D341Med (cell line): Measurements from ENCODE around the gene GRAMD1B.

Experiments used
- DNase-seq: peaks from one replicate; pipeline ENCODE4 v3.0.0; 2012; ENCODE audit warnings: low spot score

The GRAMD1B gene

DNA sequence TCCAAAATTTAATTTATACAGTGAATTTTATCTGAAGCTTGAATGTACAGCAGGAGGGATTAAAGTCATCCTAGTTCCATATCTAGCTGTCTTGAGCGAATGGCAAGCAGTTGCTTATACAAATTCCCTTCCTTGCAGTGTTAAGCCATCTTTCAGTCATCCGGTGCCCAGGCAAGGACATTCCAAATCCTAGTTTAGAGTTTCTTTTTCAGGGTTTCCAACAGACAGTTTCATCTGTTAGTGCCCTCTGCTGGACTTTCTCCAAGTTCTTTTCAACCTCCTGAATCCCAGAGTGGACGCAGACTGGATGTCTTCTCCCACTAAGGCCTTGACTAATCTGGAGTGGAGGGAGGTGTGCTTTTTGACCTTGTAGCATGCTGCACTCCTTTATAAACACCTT lies 45.4 kb downstream of the GRAMD1B start:
- DNase-seq = no peak

GRCh38 chr11:123477205-123477907 lies 47.3 kb downstream of the GRAMD1B start:
- DNase-seq = no peak

DNA sequence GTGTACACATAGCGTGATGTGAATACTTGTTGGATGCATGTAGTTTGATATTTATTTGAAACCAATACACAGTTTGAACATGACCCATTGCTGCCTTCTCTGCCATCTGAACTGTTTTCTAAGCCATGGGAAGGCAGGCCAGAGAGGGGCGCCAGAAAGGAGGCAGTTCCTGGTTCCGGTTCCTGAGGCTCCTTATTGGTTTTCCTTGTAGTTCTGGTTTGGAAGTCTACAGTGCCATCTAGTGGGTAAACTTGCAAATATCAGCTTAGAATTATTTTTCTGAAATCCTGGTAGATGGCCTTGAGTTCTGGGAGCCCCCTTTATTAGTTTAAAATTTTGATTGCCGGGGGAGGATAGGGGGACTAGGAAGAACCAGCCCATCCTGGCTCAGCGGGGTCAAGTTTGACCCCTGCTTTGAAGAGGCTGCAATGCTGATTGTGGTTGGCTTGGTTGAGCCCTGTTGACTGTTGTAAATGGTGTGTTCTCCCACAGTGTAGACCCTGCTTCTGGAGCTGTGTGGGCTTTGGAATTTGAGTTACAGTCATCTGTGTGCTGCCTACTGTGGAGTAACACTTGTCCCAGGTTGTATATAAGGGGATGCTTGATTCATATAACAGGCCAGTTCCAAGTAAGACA lies 48.4 kb downstream of the GRAMD1B start:
- peak; percentile 77 for DNase-seq

DNA sequence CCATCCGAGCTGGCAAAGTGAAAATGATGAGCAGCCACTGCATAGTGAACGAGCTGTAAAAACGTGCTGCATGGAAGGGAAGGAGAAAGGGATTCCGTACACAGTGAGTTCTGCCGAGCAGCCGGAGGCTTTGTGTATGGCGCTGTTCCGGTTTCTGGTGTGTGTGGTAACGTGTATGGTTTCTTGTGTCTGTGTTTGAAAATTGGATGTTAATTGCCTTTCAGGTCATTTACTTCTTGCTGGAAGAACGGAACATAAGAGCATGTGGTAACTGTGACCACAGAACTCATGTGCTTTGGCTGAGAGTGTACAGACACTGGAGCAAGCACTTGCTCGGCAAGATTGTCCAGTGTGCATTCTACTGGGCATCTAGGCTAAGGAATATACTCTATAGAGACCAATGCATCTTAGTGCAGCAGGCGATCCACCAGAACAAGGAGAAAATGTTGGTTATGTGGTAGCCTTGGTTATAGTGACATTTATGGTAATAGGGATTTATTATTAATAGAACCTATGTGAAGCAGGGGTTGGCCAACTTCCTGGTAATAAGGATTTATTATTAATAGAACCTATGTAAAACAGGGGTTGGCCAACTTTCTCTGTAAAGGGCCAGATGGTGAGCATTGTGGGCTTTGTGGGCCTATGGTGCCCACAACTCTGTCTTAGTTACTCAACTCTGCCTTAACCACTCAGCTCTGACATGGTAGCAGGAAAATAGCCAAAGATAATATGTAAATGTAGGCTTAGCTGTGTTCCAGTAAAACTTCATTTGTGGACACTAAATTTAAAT lies 49.2 kb downstream of the GRAMD1B start:
- DNase-seq = no peak

GRCh38 chr11:123480290-123480815 lies 50.3 kb downstream of the GRAMD1B start:
- no peak for DNase-seq

- DNase-seq = no peak
These were observed 50.8 kb downstream of the GRAMD1B start for GRCh38 chr11:123480882-123481281.

GRCh38 chr11:123481640-123482039 lies 51.6 kb downstream of the GRAMD1B start:
- no peak for DNase-seq

DNA sequence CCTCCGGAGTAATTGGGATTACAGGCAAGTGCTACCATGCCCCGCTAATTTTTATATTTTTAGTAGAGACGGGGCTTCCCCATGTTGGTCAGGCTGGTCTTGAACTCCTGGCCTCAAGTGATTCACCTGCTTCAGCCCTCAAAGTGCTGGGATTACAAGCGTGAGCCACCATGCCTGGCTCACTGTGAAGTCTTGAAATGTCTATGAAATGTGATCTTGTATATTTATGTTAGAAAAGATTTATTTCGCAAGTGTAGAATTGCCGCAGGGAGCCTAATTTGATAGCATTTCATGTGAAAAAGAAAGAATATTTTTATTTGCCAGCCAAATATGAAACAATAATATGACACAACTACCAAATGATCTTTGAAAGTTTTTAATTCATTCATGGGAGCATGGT lies 52.1 kb downstream of the GRAMD1B start:
- no peak for DNase-seq

GRCh38 chr11:123483058-123483457 lies 53.0 kb downstream of the GRAMD1B start:
- no peak for DNase-seq

- DNase-seq = no peak
These were observed 53.4 kb downstream of the GRAMD1B start for GRCh38 chr11:123483466-123483865.

DNA sequence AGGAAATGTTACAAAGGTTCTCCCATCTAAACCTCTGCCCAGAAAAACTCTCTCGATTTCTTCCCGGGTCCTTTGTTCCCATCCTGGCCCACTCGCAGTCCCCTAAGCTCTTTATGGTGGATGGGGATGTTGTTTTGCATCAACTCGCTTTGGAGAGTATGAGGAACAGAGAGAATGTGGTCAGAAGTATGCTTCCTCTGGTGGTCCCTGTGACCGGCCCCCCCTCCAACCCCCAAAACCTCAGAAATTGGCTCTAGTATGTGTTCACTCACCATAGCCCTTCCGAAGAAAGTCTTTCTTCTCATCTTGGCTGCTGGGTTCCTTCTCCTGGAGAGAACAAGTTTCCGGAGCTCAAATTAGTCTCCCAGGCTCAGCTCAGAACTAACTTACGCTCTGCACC lies 54.4 kb downstream of the GRAMD1B start:
- no peak for DNase-seq

- no peak for DNase-seq
These were observed 57.2 kb downstream of the GRAMD1B start for GRCh38 chr11:123487157-123487744.

- no peak for DNase-seq
These were observed 60.5 kb downstream of the GRAMD1B start for GRCh38 chr11:123490527-123490926.

DNA sequence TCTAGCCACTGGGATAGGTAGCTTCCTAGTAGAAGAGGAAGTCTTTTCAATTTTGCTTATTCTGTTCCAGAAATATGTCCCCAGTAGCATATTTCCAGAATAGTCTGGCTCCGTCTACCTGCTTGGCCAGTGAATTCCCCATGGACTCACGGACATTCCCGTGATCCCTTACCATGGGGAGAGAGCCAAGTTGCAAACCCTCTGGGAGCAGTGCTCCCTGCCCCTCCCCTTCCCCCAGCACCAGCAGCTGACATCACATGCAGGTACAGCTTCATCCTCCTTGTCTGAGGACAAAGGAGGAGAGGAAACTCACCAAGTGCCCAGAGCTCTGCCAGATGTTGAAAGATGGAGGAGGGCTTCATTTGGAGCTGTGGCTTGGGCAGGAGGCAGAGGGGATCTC lies 61.2 kb downstream of the GRAMD1B start:
- no peak for DNase-seq

DNA sequence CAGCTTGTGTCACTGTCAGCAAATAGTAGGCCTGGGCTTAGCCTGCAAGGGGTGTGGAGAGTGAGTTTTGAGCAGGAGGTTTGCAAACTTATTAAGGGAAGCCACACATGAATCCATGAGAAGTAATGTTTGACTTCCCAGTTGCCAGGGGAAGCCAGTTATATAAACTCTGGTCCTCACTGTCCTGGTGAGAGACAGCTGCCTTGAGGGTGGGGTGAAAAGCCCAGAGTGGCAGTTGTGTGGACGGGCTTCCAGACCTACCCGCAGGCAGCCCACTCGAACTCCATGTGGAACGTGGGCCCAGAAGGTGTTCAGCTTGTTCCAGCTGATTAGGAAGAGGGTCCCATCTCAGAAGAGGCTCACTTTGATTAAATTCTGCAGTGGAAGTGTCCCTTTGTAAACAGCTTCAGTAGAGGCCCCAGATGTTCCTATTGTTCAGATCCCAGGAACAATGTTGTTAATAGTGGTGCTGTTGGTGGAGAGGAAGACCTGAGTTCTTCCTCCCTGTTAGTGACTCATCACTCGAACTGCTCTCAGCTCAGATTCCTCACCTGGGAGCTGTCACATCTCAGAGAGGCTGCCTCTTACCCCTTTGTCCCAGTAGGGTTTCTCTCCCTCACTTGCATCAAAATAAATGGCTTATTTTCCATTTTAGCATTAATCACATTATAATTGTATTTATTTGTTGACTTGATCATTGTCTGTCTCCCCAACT lies 63.4 kb downstream of the GRAMD1B start:
- no peak for DNase-seq

DNA sequence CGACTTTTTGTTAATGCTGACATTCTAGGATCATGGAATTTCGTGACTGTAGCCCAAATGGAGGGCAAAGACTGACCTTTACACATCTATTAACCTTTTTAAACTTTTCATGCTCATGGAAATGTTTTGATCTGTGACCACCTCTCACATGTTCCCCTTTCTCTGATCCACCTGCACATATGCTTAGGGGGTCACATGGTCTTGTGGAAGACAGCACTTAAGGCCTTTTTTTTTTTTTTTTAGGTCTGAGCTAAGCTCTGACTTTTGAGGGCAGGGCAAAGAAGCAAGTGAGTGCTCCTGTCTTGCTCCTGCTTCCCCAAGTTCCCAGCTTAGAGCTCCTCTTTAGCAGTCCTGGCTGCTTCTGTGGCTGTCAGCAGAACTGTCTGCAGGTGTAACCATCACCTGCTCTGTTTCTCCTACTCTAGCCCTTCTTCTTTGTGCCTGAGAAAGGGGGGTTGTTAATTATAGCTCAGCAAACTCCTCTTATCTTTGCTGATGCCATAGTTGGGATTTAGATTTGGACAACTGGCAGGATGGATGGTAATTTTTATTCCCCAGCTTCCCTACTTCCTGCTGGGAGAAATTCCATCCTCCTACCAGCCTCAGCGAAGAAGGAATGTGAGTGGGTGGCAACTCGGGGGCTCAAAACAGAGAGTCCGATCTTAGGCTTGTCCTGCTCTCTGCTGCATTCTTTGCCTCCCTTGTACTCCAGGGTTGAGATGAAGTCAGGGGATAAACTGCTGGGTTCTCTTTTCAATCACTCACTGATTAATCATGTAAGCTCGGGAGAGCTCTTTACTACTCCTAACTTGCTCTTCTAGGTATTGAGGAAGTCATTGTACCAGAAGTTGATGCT lies 64.4 kb downstream of the GRAMD1B start:
- no peak for DNase-seq

- DNase-seq = no peak
These were observed 74.3 kb downstream of the GRAMD1B start for GRCh38 chr11:123504401-123504800.

- peak; percentile 81 for DNase-seq
These were observed 75.7 kb downstream of the GRAMD1B start for GRCh38 chr11:123505546-123506299.

- no peak for DNase-seq
These were observed 77.0 kb downstream of the GRAMD1B start for GRCh38 chr11:123507043-123507442.
